Thyroid gland (tissue), 4 donors: Measurements from ENCODE around the gene JOSD2. TPM values are rescaled to one million over a fixed set of nuclear protein-coding genes. Genes with fewer than 3 reads are reported as not detected.

Experiments used
- DNase-seq, 2 donors: peaks; one replicate each; pipeline ENCODE4 v3.0.0-alpha.2; 2019
- H3K27ac ChIP-seq, 3 donors: fragments of 200-600 bp; sonication (generic); 1 replicate in 2 of 3; 2 replicates in 1 of 3; pipeline ENCODE4 v1.5.1; 2016 to 2019; ENCODE audit warnings: mild to moderate bottlenecking in 1 of 3, moderate library complexity in 1 of 3
- H3K27me3 ChIP-seq: fragments of 200-600 bp; sonication (generic); one replicate; pipeline ENCODE4 v1.5.1; 2019
- H3K36me3 ChIP-seq, 2 donors: fragments of 200-600 bp; sonication (generic); one replicate each; pipeline ENCODE4 v1.5.1; 2016 to 2019
- H3K4me1 ChIP-seq, 2 donors: fragments of 200-600 bp; sonication (generic); one replicate each; pipeline ENCODE4 v1.5.1; 2017 to 2019
- H3K4me3 ChIP-seq, 3 donors: fragments of 200-600 bp; sonication (generic); replicated peaks in 1 of 3; 1 replicate in 2 of 3; 2 replicates in 1 of 3; pipeline ENCODE4 v1.5.1; 2016; ENCODE audit warnings: mild to moderate bottlenecking in 1 of 3
- H3K9me3 ChIP-seq: fragments of 200-600 bp; sonication (generic); one replicate; pipeline ENCODE4 v1.5.1; 2017
- POLR2A ChIP-seq, 2 donors: fragments of 450-650 bp; IDR thresholded peaks; one replicate each; pipeline ENCODE4 v1.6.1; 2017; ENCODE audit warnings: antibody characterized with exemption in 2 of 2, mild to moderate bottlenecking in 2 of 2, moderate library complexity in 1 of 2
- WGBS, 2 donors: methylation state at CpG; one replicate each; pipeline ENCODE4 v1.1.5; 2017; 5-methylcytosine and 5-hydroxymethylcytosine counted together
- intact Hi-C: fragments of 100-400 bp; cut with DNase I; formaldehyde crosslinking; loops from one replicate; pipeline ENCODE4 v1.15.1; 2023
- total RNA-seq, 4 donors: library from RNA; depleted of rRNA; stranded (reverse); fragments of >200 nt; gene quantifications; one replicate each; pipeline ENCODE4 v1.2.3, GENCODE V29; 2016
- TF ChIP-seq, protein P1 (sequence below), 6 experiments: fragments of 200-600 bp in 3 of 6; fragments of 450-650 bp in 3 of 6; sonication (generic) in 3 of 6; IDR thresholded peaks; one replicate each; pipeline ENCODE4 v1.5.1; 2016 to 2019; ENCODE audit warnings: antibody characterized with exemption in 6 of 6, mild to moderate bottlenecking in 2 of 6, inconsistent platforms in 1 of 6, moderate library complexity in 1 of 6

The JOSD2 gene
- total RNA-seq, 4 donors from 2014 or later, result 23.9 to 49.5 (median 41.3) TPM

DNA sequence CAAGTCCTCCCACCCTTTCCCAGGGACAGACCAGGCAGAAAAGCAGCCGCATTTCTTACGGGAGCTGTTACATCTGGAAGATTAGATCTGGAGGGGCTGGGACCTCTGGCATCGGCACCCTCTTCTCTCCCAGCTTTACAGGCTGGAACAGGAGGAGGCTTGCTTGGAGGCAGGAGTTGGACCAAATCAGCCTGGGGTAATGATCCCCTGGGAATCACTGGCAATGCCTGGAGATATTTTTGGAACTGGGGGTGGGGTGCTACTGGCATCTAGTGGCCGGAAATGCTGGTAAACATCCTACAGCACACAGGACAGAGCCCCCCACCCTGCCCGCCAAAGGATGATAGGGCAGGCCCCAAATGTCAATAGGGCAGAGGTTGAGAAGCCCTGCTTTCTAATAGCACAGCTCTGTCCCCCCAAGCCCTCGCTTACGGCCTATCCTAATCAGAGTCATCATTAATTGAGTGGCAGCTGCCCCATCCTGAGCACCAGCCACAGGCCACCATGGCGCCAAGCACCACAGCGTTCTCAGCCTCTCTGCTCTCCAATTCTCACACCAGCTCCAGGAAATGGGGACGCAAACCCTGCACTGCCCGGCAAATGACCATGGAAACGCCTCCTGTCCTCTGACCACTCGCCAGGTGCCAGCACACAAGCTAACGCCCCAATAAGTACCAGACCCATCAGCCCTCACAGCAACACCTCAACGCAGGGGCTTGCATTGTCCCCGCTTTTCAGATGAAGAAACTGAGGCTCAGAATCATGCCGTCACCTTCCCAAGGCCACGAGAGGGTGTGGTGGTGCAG, 36.6 kb upstream of the JOSD2 start:
- TF ChIP-seq POLR2A (IDR thresholded peaks at IDR 0.05), result no peak
- TF ChIP-seq, protein P1, sequence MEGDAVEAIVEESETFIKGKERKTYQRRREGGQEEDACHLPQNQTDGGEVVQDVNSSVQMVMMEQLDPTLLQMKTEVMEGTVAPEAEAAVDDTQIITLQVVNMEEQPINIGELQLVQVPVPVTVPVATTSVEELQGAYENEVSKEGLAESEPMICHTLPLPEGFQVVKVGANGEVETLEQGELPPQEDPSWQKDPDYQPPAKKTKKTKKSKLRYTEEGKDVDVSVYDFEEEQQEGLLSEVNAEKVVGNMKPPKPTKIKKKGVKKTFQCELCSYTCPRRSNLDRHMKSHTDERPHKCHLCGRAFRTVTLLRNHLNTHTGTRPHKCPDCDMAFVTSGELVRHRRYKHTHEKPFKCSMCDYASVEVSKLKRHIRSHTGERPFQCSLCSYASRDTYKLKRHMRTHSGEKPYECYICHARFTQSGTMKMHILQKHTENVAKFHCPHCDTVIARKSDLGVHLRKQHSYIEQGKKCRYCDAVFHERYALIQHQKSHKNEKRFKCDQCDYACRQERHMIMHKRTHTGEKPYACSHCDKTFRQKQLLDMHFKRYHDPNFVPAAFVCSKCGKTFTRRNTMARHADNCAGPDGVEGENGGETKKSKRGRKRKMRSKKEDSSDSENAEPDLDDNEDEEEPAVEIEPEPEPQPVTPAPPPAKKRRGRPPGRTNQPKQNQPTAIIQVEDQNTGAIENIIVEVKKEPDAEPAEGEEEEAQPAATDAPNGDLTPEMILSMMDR (IDR thresholded peaks at IDR 0.05), result no peak
- Histone ChIP-seq H3K4me1 (no peaks in the 10 kb centered on the region), H3K36me3 (no peaks in the 10 kb centered on the region), H3K9me3 (no peaks in the 10 kb centered on the region), H3K27ac (no peak overlapping the region), H3K27me3 (no peaks in the 10 kb centered on the region), H3K4me3 (no peak overlapping the region)
- 61 to 68% methylated on average over 12 to 14 of the region's 18 CpGs for WGBS, 2 donors
- intact Hi-C loops, result no loop called here
- DNase-seq, result no peak

DNA sequence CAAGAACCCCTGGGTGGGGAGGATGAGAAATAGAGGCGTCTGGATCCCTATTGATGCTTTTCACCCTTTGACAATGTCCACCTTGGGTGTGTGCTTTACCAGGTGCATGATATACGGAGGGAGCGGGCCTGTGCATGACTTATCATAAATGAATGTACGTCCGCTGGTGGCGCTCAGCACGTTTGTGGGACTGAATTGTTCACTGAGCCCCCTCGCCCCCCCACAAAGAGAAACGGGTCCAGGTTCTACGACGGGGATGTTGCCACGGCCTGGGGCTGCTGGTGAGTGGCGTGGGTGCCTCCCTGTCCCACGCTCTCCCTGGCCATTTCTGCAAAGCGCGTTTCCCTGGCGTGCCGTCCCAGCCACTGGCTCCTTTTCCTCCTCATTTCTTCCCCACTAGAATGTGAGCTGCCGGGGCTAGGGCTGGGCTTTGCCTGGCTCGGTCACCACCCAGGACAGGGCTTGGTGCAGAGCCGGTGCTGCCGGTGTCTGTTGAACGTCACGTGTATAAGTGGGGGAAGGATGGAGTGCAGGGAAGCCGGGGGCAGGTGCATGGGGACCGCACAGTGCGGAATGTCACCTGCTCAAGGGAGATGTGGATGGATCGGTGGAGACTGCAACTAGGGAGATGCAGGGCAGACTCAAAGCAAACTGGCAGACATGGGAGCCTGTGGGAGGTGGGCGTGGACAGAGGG, 35.7 kb upstream of the JOSD2 start:
- Histone ChIP-seq H3K27ac (no peak overlapping the region), H3K27me3 (no peaks in the 10 kb centered on the region), H3K36me3 (no peaks in the 10 kb centered on the region), H3K4me1 (no peaks in the 10 kb centered on the region), H3K9me3 (no peaks in the 10 kb centered on the region), H3K4me3 (no peak overlapping the region)
- WGBS, 2 donors, result 69 to 75% methylated on average over 28 to 29 of the region's 29 CpGs
- TF ChIP-seq, protein P1 (IDR thresholded peaks at IDR 0.05), result no peak
- TF ChIP-seq POLR2A (IDR thresholded peaks at IDR 0.05), result no peak
- DNase-seq, result no peak
- intact Hi-C loops, result no loop called here

DNA sequence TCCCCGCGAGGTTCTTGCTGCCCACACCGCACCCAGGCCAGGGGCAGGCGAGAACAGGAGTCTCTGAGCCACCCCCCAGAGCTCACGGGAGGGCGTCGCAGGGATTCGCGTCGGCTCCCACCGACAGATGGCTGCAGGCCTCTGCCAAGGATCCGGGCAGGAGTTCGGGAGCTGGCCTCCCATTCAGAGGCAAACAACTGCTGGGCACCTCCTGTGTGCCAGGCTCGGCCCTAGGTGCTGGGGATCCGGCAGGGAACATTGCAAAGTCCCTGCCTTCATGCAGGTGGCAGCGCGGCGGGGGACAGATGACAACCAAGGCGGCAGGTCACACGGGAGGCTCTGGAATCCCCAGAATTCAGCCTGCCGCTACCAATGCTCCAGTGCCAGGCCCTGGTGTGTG, 32.0 kb upstream of the JOSD2 start:
- WGBS, 2 donors, result 78 to 86% methylated on average over 8 to 16 of the region's 21 CpGs
- Histone ChIP-seq H3K27ac (no peak overlapping the region), H3K9me3 (no peaks in the 10 kb centered on the region), H3K27me3 (no peaks in the 10 kb centered on the region), H3K36me3 (no peaks in the 10 kb centered on the region), H3K4me1 (no peaks in the 10 kb centered on the region), H3K4me3 (no peak overlapping the region)
- TF ChIP-seq, protein P1 (IDR thresholded peaks at IDR 0.05), result no peak
- no peak for TF ChIP-seq POLR2A (IDR thresholded peaks at IDR 0.05)
- intact Hi-C loops, result no loop called here
- no peak for DNase-seq

DNA sequence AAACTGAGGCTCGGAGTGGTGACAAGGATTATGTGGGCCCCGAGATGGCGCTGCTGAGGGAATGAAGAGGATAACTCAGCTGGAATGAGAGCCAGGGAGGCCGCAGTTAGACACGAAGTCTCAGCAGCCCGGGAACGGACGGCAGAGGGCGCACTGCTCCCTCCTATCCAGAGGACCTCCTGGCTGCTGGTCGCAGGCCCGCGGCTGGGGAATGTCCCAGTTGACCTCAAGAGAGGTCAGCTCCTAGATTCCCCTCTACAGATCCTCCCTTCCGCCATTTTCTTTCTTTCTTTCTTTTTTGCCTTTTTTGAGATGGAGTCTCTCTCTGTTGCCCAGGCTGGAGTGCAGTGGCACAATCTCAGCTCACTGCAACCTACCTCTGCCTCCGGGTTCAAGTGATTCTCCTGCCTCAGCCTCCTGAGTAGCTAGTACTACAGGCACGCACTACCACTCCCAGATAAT, 26.8 kb upstream of the JOSD2 start:
- H3K4me1 ChIP-seq, result no peaks in the 10 kb centered on the region
- WGBS, 2 donors, result 18 to 22% methylated on average over 15 of the region's 15 CpGs
- H3K27ac ChIP-seq, result no peak overlapping the region
- H3K27me3 ChIP-seq, result no peaks in the 10 kb centered on the region
- no peak overlapping the region for H3K4me3 ChIP-seq
- TF ChIP-seq, protein P1 (IDR thresholded peaks at IDR 0.05), result peak; percentile 23 to 70 (median 54)
- no peak for TF ChIP-seq POLR2A (IDR thresholded peaks at IDR 0.05)
- intact Hi-C loops, result loop anchor here (10.0 kb wide), 1 partner anchor 247 kb away; no protein-coding TSS in a partner anchor
- peak; percentile 70 to 74 for DNase-seq
- H3K9me3 ChIP-seq, result no peaks in the 10 kb centered on the region
- H3K36me3 ChIP-seq, result no peaks in the 10 kb centered on the region

DNA sequence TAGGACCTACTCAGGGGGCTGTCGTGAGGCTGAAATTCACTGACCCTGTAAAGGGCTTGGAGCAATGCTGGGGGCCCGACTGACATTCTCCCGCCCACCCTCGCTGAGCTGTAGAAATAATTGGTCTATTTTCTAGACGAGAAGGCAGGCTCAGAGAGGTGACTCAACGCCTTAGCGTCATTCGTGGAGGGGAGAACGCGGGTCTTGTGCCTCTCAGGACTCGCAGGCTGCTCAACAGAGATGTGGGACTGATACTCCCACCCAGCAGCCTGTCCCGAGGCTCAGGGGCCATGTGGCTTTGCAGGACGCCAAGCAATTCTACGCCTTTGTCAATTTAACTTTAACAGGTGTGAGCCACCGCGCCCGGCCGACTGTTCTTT, 26.3 kb upstream of the JOSD2 start:
- intact Hi-C loops, result loop anchor here (10.0 kb wide), 1 partner anchor 248 kb away; no protein-coding TSS in a partner anchor
- H3K36me3 ChIP-seq, result no peaks in the 10 kb centered on the region
- no peaks in the 10 kb centered on the region for H3K4me1 ChIP-seq
- H3K27me3 ChIP-seq, result no peaks in the 10 kb centered on the region
- no peak overlapping the region for H3K27ac ChIP-seq
- WGBS, 2 donors, result 77% methylated on average over 18 of the region's 18 CpGs
- no peak overlapping the region for H3K4me3 ChIP-seq
- TF ChIP-seq POLR2A (IDR thresholded peaks at IDR 0.05), result no peak
- TF ChIP-seq, protein P1 (IDR thresholded peaks at IDR 0.05), result no peak
- DNase-seq, result no peak
- no peaks in the 10 kb centered on the region for H3K9me3 ChIP-seq
